Esophagus squamous epithelium (tissue), 5 donors: ENCODE results near the gene NRG3. TPM values are rescaled to one million over a fixed set of nuclear protein-coding genes. Genes with fewer than 3 reads are reported as not detected.

Experiments used
- DNase-seq: peaks from one replicate; lab custom pipeline; 2025; lab: John Stamatoyannopoulos, UW
- H3K27ac ChIP-seq, 4 donors: fragments of 200-600 bp; sonication (generic); one replicate each; pipeline ENCODE4 v1.5.1; 2016 to 2019; ENCODE audit warnings: mild to moderate bottlenecking in 1 of 4
- H3K27me3 ChIP-seq, 4 donors: fragments of 200-600 bp; sonication (generic); 1 replicate in 3 of 4; 2 replicates in 1 of 4; pipeline versions ENCODE4 v1.5.1 to v1.6.0; 2017 to 2021; ENCODE audit warnings: antibody characterized with exemption in 1 of 4
- H3K36me3 ChIP-seq, 3 donors: fragments of 200-600 bp; sonication (generic); one replicate each; pipeline ENCODE4 v1.5.1; 2016 to 2019
- H3K4me1 ChIP-seq, 3 donors: fragments of 200-600 bp; sonication (generic); one replicate each; pipeline ENCODE4 v1.5.1; 2017 to 2019
- H3K4me3 ChIP-seq, 4 donors: fragments of 200-600 bp; sonication (generic); 1 replicate in 3 of 4; 2 replicates in 1 of 4; pipeline ENCODE4 v1.5.1; 2016 to 2019; ENCODE audit warnings: mild to moderate bottlenecking in 2 of 4, moderate library complexity in 1 of 4
- H3K9me3 ChIP-seq, 3 donors: fragments of 200-600 bp; sonication (generic); one replicate each; pipeline ENCODE4 v1.5.1; 2016 to 2019
- POLR2A ChIP-seq, 4 donors: fragments of 450-650 bp; IDR thresholded peaks; one replicate each; pipeline ENCODE4 v1.6.1; 2017; ENCODE audit warnings: antibody characterized with exemption in 4 of 4, mild to moderate bottlenecking in 4 of 4, moderate library complexity in 3 of 4
- WGBS, 2 donors: methylation state at CpG; one replicate each; pipeline ENCODE4 v1.1.5; 2018; 5-methylcytosine and 5-hydroxymethylcytosine counted together
- intact Hi-C: fragments of 100-400 bp; cut with DNase I; formaldehyde crosslinking; loops from one replicate; pipeline ENCODE4 v1.15.0; 2022
- total RNA-seq, 4 donors: library from RNA; depleted of rRNA; stranded (reverse); fragments of >200 nt; gene quantifications; one replicate each; pipeline ENCODE4 v1.1.0, GENCODE V29; 2016
- TF ChIP-seq, protein P1 (sequence below), 6 experiments: fragments of 450-650 bp in 4 of 6; fragments of 200-600 bp in 2 of 6; sonication (generic) in 2 of 6; IDR thresholded peaks; one replicate each; pipeline ENCODE4 v1.5.1; 2016 to 2019; ENCODE audit warnings: antibody characterized with exemption in 6 of 6, mild to moderate bottlenecking in 4 of 6, moderate library complexity in 4 of 6
- donor health status: DM: yes; HTN: yes; CAD: no.

Gene NRG3
- total RNA-seq, 4 donors from 2014 or later = 0.19 TPM; not detected in 3

DNA sequence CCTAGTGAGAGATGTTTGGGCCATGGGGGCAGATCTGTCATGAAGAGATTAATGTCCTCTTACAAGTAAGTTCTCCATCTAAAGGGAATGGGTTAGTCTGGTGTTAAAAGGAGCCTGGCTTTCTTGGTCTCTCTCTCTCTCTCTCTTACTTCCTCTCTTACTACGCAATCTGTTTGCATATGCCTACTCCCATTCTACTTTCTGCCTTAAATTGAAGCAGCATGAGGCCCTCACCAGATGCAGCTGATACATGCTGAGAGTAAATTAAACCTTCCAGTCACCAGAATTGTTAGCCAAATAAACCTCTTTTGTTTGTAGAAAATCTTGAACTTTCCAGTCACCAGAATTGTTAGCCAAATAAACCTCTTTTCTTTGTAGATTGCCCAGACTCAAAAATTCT, 884.1 kb downstream of the NRG3 start:
- Histone ChIP-seq H3K27me3 (no peaks in the 10 kb centered on the region), H3K27ac (no peak overlapping the region), H3K4me1 (no peaks in the 10 kb centered on the region), H3K36me3 (no peaks in the 10 kb centered on the region), H3K9me3 (no peaks in the 10 kb centered on the region), H3K4me3 (no peak overlapping the region)
- 71 to 84% methylated on average over 1 of the region's 1 CpG for WGBS, 2 donors
- intact Hi-C loops = no loop called here
- TF ChIP-seq, protein P1, sequence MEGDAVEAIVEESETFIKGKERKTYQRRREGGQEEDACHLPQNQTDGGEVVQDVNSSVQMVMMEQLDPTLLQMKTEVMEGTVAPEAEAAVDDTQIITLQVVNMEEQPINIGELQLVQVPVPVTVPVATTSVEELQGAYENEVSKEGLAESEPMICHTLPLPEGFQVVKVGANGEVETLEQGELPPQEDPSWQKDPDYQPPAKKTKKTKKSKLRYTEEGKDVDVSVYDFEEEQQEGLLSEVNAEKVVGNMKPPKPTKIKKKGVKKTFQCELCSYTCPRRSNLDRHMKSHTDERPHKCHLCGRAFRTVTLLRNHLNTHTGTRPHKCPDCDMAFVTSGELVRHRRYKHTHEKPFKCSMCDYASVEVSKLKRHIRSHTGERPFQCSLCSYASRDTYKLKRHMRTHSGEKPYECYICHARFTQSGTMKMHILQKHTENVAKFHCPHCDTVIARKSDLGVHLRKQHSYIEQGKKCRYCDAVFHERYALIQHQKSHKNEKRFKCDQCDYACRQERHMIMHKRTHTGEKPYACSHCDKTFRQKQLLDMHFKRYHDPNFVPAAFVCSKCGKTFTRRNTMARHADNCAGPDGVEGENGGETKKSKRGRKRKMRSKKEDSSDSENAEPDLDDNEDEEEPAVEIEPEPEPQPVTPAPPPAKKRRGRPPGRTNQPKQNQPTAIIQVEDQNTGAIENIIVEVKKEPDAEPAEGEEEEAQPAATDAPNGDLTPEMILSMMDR (IDR thresholded peaks at IDR 0.05) = no peak
- TF ChIP-seq POLR2A (IDR thresholded peaks at IDR 0.05) = no peak
- DNase-seq = no peak

DNA sequence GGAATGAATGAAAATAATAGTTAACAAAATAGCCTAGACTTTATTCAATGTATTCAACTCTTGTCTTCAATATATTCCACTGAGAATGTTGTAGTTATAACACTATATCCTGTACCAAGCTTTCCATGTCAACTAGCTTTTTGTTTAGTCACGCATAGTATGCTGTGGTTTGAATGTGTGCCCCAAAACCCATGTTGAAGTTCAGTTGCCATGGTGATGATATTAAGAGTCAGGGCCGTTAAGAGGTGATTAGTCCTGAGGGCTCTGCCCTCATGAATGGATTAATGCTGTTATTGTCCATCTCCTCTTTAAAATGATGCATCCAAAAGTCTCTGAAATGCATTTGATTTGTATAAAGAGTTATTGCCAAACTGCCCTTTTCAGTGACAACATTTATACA, 887.6 kb downstream of the NRG3 start:
- Histone ChIP-seq H3K4me3 (no peak overlapping the region), H3K4me1 (no peaks in the 10 kb centered on the region), H3K27ac (no peak overlapping the region), H3K36me3 (no peaks in the 10 kb centered on the region), H3K9me3 (no peaks in the 10 kb centered on the region), H3K27me3 (no peaks in the 10 kb centered on the region)
- intact Hi-C loops = no loop called here
- 50 to 73% methylated on average over 2 of the region's 2 CpGs for WGBS, 2 donors
- no peak for TF ChIP-seq POLR2A (IDR thresholded peaks at IDR 0.05)
- TF ChIP-seq, protein P1 (IDR thresholded peaks at IDR 0.05) = no peak
- DNase-seq = no peak

DNA sequence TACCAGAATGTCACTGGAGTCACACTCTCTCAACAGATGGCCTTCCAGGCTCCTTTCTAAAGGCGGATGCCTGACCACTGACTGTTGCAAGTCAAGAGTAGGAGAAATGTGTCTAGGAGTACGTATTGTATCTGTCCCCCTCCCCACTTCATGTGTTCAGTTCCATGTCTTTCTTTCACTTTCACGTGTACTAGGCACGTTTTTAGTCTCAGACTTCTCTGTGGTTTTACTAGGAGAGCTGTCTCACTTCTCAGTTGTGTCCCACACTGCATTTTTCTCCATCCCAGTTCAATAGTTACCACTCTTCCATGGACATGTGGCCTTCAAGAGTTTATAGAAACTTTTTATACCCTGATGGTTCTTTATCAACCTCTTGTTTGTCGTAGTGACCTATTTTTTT, 893.0 kb downstream of the NRG3 start:
- WGBS, 2 donors = 68 to 79% methylated on average over 5 of the region's 5 CpGs
- Histone ChIP-seq H3K4me1 (no peaks in the 10 kb centered on the region), H3K27ac (no peak overlapping the region), H3K4me3 (no peak overlapping the region), H3K36me3 (no peaks in the 10 kb centered on the region), H3K27me3 (no peaks in the 10 kb centered on the region), H3K9me3 (no peaks in the 10 kb centered on the region)
- no peak for DNase-seq
- intact Hi-C loops = no loop called here
- TF ChIP-seq, protein P1 (IDR thresholded peaks at IDR 0.05) = no peak
- TF ChIP-seq POLR2A (IDR thresholded peaks at IDR 0.05) = no peak

DNA sequence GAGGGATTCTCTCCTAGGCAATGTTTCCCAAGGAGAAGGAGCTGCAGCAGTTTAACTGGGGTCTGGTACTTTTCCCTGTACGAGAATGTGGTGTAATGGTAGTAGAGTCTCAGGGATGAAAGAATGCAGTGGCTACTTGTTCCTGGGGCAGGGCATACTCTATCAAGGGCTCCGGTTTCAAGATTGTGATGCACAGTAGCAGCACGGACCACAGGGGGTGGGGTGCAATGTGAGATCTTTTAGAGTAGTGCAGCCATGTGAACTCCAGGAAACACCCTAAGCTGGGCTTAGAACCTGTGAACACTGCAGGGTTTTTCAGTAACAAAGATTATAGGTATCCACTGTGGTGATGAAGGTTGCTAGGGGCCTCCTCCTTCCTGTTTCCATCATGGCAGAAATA, 903.9 kb downstream of the NRG3 start:
- no peaks in the 10 kb centered on the region for H3K27me3 ChIP-seq
- no peaks in the 10 kb centered on the region for H3K4me1 ChIP-seq
- no peak overlapping the region for H3K27ac ChIP-seq
- 89 to 90% methylated on average over 3 of the region's 3 CpGs for WGBS, 2 donors
- no peaks in the 10 kb centered on the region for H3K9me3 ChIP-seq
- no peak for TF ChIP-seq POLR2A (IDR thresholded peaks at IDR 0.05)
- TF ChIP-seq, protein P1 (IDR thresholded peaks at IDR 0.05) = no peak
- H3K36me3 ChIP-seq = no peaks in the 10 kb centered on the region
- DNase-seq = no peak
- intact Hi-C loops = no loop called here
- H3K4me3 ChIP-seq = no peak overlapping the region

DNA sequence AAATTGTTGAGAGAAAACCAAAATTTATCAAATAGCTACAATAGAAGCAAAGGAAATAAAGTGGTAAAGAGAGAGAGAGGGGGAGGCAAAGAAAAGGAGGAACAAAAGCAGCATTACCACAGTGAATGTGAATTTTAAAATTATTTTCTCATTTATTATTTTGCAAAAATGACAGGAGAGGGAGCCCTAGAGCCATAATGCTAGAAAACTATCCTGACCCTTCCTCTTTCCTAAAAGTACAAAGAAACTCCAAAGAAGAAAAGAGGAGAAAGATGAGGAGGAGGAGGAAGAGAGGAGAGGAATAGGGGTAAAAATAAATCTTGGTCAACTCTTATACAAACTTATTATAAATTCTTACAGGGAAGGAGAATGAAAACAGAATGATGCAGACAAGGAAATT, 921.5 kb downstream of the NRG3 start:
- no peaks in the 10 kb centered on the region for H3K9me3 ChIP-seq
- DNase-seq = no peak
- H3K4me1 ChIP-seq = peaks cover 0 to 5% (median 0%) of the 10 kb centered on the region in 3 donors
- no peaks in the 10 kb centered on the region for H3K36me3 ChIP-seq
- no peak overlapping the region for H3K4me3 ChIP-seq
- intact Hi-C loops = no loop called here
- no peaks in the 10 kb centered on the region for H3K27me3 ChIP-seq
- TF ChIP-seq, protein P1 (IDR thresholded peaks at IDR 0.05) = peak in 1 of 6 experiments; percentile 36
- TF ChIP-seq POLR2A (IDR thresholded peaks at IDR 0.05) = no peak
- no peak overlapping the region for H3K27ac ChIP-seq
